Keratinocyte (primary cell): Measurements from ENCODE around the gene URM1. TPM values are rescaled to one million over a fixed set of nuclear protein-coding genes. Genes with fewer than 3 reads are reported as not detected.
A peak's percentile ranks its signal among the peaks of the same experiment; 100 is the strongest.

Experiments
- DNase-seq: peaks from one replicate; pipeline ENCODE4 v3.0.0-alpha.2; 2011; ENCODE audit warnings: low read depth, missing footprints, low spot score
- FAIRE-seq: peaks from 2 replicates; lab custom pipeline; 2011; peaks lifted over from hg19 to GRCh38; lab: Jason Lieb, UNC
- H2AFZ ChIP-seq: 2 replicates; pipeline ENCODE4 v1.6.0; 2012; ENCODE audit warnings: low read length, control low read depth, inconsistent platforms; ENCODE audit not compliant: control insufficient read depth
- H3K27ac ChIP-seq: 2 replicates; pipeline ENCODE4 v1.5.1; 2011; ENCODE audit warnings: low read length; ENCODE audit not compliant: control insufficient read depth, insufficient read depth
- H3K27me3 ChIP-seq: 3 replicates; pipeline ENCODE4 v1.6.0; 2011; ENCODE audit warnings: low read length; ENCODE audit not compliant: control insufficient read depth, insufficient read depth; ENCODE audit errors: extremely low read depth
- H3K36me3 ChIP-seq, 2 experiments: 2 replicates in 1 of 2; 3 replicates in 1 of 2; pipeline ENCODE4 v1.5.1; 2011; ENCODE audit warnings: low read length in 2 of 2, mild to moderate bottlenecking in 1 of 2; ENCODE audit not compliant: control insufficient read depth in 2 of 2, insufficient read depth in 2 of 2; ENCODE audit errors: extremely low read depth in 1 of 2
- H3K4me1 ChIP-seq: 3 replicates; pipeline ENCODE4 v1.5.1; 2011; ENCODE audit warnings: low read length; ENCODE audit not compliant: control insufficient read depth, insufficient read depth; ENCODE audit errors: extremely low read depth
- H3K4me2 ChIP-seq: 3 replicates; pipeline ENCODE4 v1.6.0; 2011; ENCODE audit warnings: low read depth, low read length; ENCODE audit not compliant: control insufficient read depth, insufficient read depth; ENCODE audit errors: extremely low read depth
- H3K4me3 ChIP-seq, 3 experiments: fragments of 200-600 bp in 1 of 3; sonication (generic) in 1 of 3; 2 replicates in 2 of 3; 3 replicates in 1 of 3; pipeline ENCODE4 v1.5.1; 2011 to 2016; ENCODE audit warnings: low read length in 3 of 3, mild to moderate bottlenecking in 3 of 3, control low read depth in 2 of 3, inconsistent platforms in 1 of 3, low read depth in 1 of 3, mixed read lengths in 1 of 3, mixed run types in 1 of 3, moderate library complexity in 1 of 3; ENCODE audit not compliant: control insufficient read depth in 2 of 3, insufficient read depth in 2 of 3; ENCODE audit errors: extremely low read depth in 1 of 3
- H3K79me2 ChIP-seq: 2 replicates; pipeline ENCODE4 v1.6.0; 2012; ENCODE audit warnings: low read length; ENCODE audit not compliant: control insufficient read depth, insufficient read depth
- H3K9ac ChIP-seq: 3 replicates; pipeline ENCODE4 v1.6.0; 2011; ENCODE audit warnings: low read length; ENCODE audit not compliant: control insufficient read depth, insufficient read depth; ENCODE audit errors: extremely low read depth
- H3K9me1 ChIP-seq: 3 replicates; pipeline ENCODE4 v1.6.0; 2011; ENCODE audit warnings: low read length; ENCODE audit not compliant: control insufficient read depth, insufficient read depth; ENCODE audit errors: extremely low read depth
- H3K9me3 ChIP-seq: 2 replicates; pipeline ENCODE4 v1.5.1; 2012; ENCODE audit warnings: low read depth, low read length; ENCODE audit not compliant: control insufficient read depth
- H4K20me1 ChIP-seq: 3 replicates; pipeline ENCODE4 v1.6.0; 2011; ENCODE audit warnings: low read length; ENCODE audit not compliant: control insufficient read depth, insufficient read depth; ENCODE audit errors: extremely low read depth
- EZH2 ChIP-seq: IDR thresholded peaks from one replicate; pipeline ENCODE4 v1.6.1; 2012; ENCODE audit warnings: inconsistent platforms, mild to moderate bottlenecking, low read length, moderate library complexity
- dilution Hi-C: fragments of 300-500 bp; cut with MboI; formaldehyde crosslinking; loops from one replicate; pipeline ENCODE4 v1.7.0; 2020; ENCODE audit warnings: low sequenced_read_pairs; ENCODE audit not compliant: extremely low pct_ligation_motif_present
- polyA plus RNA-seq, 5 experiments: library from polyadenylated mRNA; depleted of rRNA in 3 of 5; stranded (reverse) in 3 of 5; stranded (forward) in 1 of 5; unstranded in 1 of 5; fragments of >200 nt; gene quantifications; 1 replicate in 1 of 5; 2 replicates in 3 of 5; 3 replicates in 1 of 5; pipeline versions ENCODE4 v1.2.1 to v1.2.3, GENCODE V29; 2011 to 2012; ENCODE audit warnings: missing spikeins in 2 of 5, low read depth in 1 of 5, low replicate concordance in 1 of 5
- TF ChIP-seq, protein P1 (sequence below), 3 experiments: IDR thresholded peaks in 1 of 3; conservative IDR thresholded peaks in 1 of 3; optimal IDR thresholded peaks in 1 of 3; 2 replicates in 2 of 3; 3 replicates in 1 of 3; pipeline versions ENCODE3 to v1.5.1; 2011; ENCODE audit warnings: low read length in 3 of 3, mild to moderate bottlenecking in 3 of 3, moderate library complexity in 2 of 3, control low read depth in 1 of 3, inconsistent platforms in 1 of 3; ENCODE audit not compliant: insufficient read depth in 2 of 3; ENCODE audit errors: extremely low read depth in 1 of 3

URM1 gene
- polyA plus RNA-seq, 1 donor (not counting 4 experiments of a cell fraction or from before 2014, with no cell fraction given), result 29.1 TPM

DNA sequence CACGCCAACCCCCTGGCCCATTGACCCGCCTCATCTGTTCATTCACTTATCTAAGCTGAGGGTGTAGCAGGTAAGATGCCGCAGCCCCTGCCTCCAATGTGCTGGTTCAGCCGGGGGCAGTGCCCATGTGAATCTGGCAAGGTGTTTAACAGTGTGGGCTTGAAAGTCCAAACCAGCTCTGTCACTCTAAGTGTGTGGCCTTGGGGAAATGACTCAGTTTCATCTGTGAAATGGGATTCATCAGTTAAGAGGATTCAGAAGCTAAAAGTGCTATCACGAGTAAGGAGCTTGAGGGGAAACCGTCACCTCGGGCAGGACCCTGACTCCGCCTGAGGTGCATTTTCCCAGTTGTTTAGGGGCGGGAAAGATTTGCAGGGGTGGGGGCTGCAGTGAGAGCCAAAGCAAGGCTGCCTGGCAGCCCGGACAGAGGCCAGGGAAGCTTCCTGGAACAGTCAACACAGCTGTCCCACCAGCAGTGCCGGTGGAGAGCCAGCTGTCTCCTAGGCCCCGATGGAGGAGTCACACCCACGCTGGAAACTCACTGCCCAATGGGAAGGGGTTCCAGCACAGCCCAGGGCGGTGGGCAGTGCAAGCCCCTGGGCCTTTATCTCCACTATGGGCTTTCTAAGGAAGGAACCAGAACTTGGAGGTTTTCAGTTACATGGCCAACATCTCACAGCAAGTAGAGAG lies 9.7 kb upstream of the URM1 start:
- no peaks in the 10 kb centered on the region for H3K27me3 ChIP-seq
- H3K9me1 ChIP-seq, result no peaks in the 10 kb centered on the region
- H3K36me3 ChIP-seq, result peaks cover 0 to 9% of the 10 kb centered on the region in 2 experiments
- H4K20me1 ChIP-seq, result no peaks in the 10 kb centered on the region
- H3K9ac ChIP-seq, result peak overlapping the region; percentile 54
- peaks cover 20% of the 10 kb centered on the region for H3K4me1 ChIP-seq
- no peak for TF ChIP-seq EZH2
- TF ChIP-seq, protein P1, sequence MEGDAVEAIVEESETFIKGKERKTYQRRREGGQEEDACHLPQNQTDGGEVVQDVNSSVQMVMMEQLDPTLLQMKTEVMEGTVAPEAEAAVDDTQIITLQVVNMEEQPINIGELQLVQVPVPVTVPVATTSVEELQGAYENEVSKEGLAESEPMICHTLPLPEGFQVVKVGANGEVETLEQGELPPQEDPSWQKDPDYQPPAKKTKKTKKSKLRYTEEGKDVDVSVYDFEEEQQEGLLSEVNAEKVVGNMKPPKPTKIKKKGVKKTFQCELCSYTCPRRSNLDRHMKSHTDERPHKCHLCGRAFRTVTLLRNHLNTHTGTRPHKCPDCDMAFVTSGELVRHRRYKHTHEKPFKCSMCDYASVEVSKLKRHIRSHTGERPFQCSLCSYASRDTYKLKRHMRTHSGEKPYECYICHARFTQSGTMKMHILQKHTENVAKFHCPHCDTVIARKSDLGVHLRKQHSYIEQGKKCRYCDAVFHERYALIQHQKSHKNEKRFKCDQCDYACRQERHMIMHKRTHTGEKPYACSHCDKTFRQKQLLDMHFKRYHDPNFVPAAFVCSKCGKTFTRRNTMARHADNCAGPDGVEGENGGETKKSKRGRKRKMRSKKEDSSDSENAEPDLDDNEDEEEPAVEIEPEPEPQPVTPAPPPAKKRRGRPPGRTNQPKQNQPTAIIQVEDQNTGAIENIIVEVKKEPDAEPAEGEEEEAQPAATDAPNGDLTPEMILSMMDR (optimal IDR thresholded peaks at IDR 0.05 in 1 of 3, IDR thresholded peaks at IDR 0.05 in 1 of 3, conservative IDR thresholded peaks at IDR 0.05 in 1 of 3; ENCODE audit: extremely low read depth in 1 of 3, insufficient read depth in 2 of 3, low read length in 3 of 3), result no peak
- H2AFZ ChIP-seq, result peak overlapping the region; percentile 90
- peak overlapping the region in 1 of 3 experiments; percentile 71 for H3K4me3 ChIP-seq
- FAIRE-seq (no peak), DNase-seq (no peak)
- no peaks in the 10 kb centered on the region for H3K9me3 ChIP-seq
- no peaks in the 10 kb centered on the region for H3K79me2 ChIP-seq
- H3K4me2 ChIP-seq, result peak overlapping the region; percentile 95
- H3K27ac ChIP-seq, result no peak overlapping the region
- dilution Hi-C loops, result no loop called here

DNA sequence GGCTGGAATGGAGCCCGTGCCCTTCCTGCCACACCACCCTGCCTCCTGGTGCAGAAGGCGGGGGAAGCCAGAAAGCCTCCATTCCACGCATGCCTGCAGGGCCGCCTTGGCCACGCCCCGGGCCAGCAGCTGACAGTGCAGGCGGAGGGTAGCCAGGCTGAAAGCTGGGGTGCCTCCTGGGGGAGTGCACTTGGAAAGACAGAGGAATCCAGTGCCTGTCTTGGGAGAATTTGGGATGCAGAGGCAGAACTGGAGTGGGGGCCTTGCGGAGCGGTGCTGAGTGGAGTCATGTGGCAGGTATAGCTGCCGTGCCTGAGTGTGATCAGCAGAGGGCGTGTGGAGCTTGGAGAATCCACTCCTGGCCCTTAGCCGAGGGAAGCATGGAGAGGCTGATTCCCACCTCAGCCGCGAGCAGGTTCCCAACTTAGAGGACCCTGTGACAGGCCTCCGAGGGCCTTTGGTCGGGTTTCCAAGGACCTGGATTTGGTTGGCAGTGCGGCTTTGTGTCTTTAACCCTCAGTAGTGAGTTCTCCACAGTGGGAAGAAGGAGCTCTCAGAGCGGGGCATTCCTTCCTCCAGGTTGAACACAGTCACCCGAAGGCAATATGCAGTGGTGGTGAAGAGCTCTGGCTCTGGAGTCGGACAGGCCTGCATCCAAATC lies 9.1 kb upstream of the URM1 start:
- no peaks in the 10 kb centered on the region for H3K27me3 ChIP-seq
- peak overlapping the region; percentile 90 for H2AFZ ChIP-seq
- H3K4me3 ChIP-seq, result peak overlapping the region; percentile 23 to 71 (median 62)
- H3K4me1 ChIP-seq, result peaks cover 20% of the 10 kb centered on the region
- peak overlapping the region; percentile 54 for H3K9ac ChIP-seq
- FAIRE-seq, result no peak
- no peaks in the 10 kb centered on the region for H3K9me3 ChIP-seq
- peak overlapping the region; percentile 95 for H3K4me2 ChIP-seq
- DNase-seq, result no peak
- dilution Hi-C loops, result no loop called here
- peaks cover 0 to 9% of the 10 kb centered on the region in 2 experiments for H3K36me3 ChIP-seq
- H3K27ac ChIP-seq, result peak overlapping the region; percentile 26
- no peaks in the 10 kb centered on the region for H3K79me2 ChIP-seq
- TF ChIP-seq EZH2, result no peak
- TF ChIP-seq, protein P1 (optimal IDR thresholded peaks at IDR 0.05 in 1 of 3, IDR thresholded peaks at IDR 0.05 in 1 of 3, conservative IDR thresholded peaks at IDR 0.05 in 1 of 3; ENCODE audit: extremely low read depth in 1 of 3, insufficient read depth in 2 of 3, low read length in 3 of 3), result peak; percentile 91 to 98 (median 97)
- no peaks in the 10 kb centered on the region for H4K20me1 ChIP-seq
- no peaks in the 10 kb centered on the region for H3K9me1 ChIP-seq
